PC-9 (cell line): ENCODE measurements around the gene SUSD5. TPM values are rescaled to one million over a fixed set of nuclear protein-coding genes. Genes with fewer than 3 reads are reported as not detected.

Experiments used
- BruUV-seq: library from RNA; stranded (reverse); fragments of 400-500 nt; replicated peaks from 2 replicates; lab custom pipeline; 2021; lab: Mats Ljungman, UMichigan
- CTCF ChIA-PET: fragments of 300-600 bp; sonication (Branson Sonifier 250); formaldehyde crosslinking; loops from one replicate; lab custom pipeline; 2022; ENCODE audit warnings: antibody characterized with exemption; lab: Charles Lee
- POLR2A ChIA-PET: fragments of 300-600 bp; sonication (Branson Sonifier 250); formaldehyde crosslinking; loops from one replicate; lab custom pipeline; 2022; ENCODE audit warnings: antibody characterized with exemption; ENCODE audit not compliant: unreplicated experiment; lab: Charles Lee
- DNase-seq, 2 experiments: peaks; one replicate each; pipeline versions ENCODE4 v3.0.0 to v3.0.0-alpha.2; 2015 to 2022; ENCODE audit warnings: mixed read lengths in 1 of 2
- H2AFZ ChIP-seq: fragments of 200-600 bp; sonication (generic); 2 replicates; pipeline ENCODE4 v1.8.1; 2017; ENCODE audit warnings: antibody characterized with exemption
- H3F3A ChIP-seq: fragments of 200-600 bp; sonication (generic); 2 replicates; pipeline ENCODE4 v1.8.1; 2017; ENCODE audit warnings: antibody characterized with exemption, mild to moderate bottlenecking, low read depth; ENCODE audit not compliant: insufficient read depth
- H3K27ac ChIP-seq: fragments of 200-600 bp; sonication (generic); 2 replicates; pipeline ENCODE4 v1.6.1; 2016; ENCODE audit warnings: mixed run types
- H3K27me3 ChIP-seq: fragments of 200-600 bp; sonication (generic); 2 replicates; pipeline ENCODE4 v1.6.1; 2016; ENCODE audit warnings: low read depth, mixed run types; ENCODE audit not compliant: insufficient read depth
- H3K36me3 ChIP-seq: fragments of 200-600 bp; sonication (generic); 2 replicates; pipeline ENCODE4 v1.6.1; 2016; ENCODE audit warnings: low read depth, mixed run types
- H3K4me1 ChIP-seq: fragments of 200-600 bp; sonication (generic); replicated peaks from 2 replicates; pipeline ENCODE4 v1.6.1; 2016; ENCODE audit warnings: mixed run types; ENCODE audit not compliant: insufficient read depth
- H3K4me2 ChIP-seq: fragments of 200-600 bp; sonication (generic); 2 replicates; pipeline ENCODE4 v1.6.1; 2017; ENCODE audit warnings: mixed run types
- H3K4me3 ChIP-seq: fragments of 200-600 bp; sonication (generic); 2 replicates; pipeline ENCODE4 v1.6.1; 2016; ENCODE audit warnings: mixed run types
- H3K79me2 ChIP-seq: fragments of 200-600 bp; sonication (generic); 2 replicates; pipeline ENCODE4 v1.6.1; 2017; ENCODE audit warnings: low read depth, mixed run types
- H3K9me2 ChIP-seq: fragments of 200-600 bp; sonication (generic); 2 replicates; pipeline ENCODE4 v1.8.1; 2017; ENCODE audit warnings: mild to moderate bottlenecking; ENCODE audit not compliant: insufficient read depth
- H3K9me3 ChIP-seq: fragments of 200-600 bp; sonication (generic); 2 replicates; pipeline ENCODE4 v1.8.1; 2016; ENCODE audit warnings: low read depth; ENCODE audit not compliant: insufficient read depth
- H4K20me1 ChIP-seq: fragments of 200-600 bp; sonication (generic); 2 replicates; pipeline ENCODE4 v1.8.1; 2017; ENCODE audit not compliant: insufficient read depth
- EZH2 ChIP-seq: fragments of 200-600 bp; sonication (generic); IDR thresholded peaks from 2 replicates; pipeline ENCODE4 v1.8.0; 2017; ENCODE audit warnings: antibody characterized with exemption, low read depth
- intact Hi-C: fragments of 100-400 bp; cut with micrococcal nuclease; formaldehyde crosslinking; loops from one replicate; pipeline ENCODE4 v1.10.0; 2022; ENCODE audit not compliant: unreplicated experiment
- total RNA-seq: library from RNA; stranded (reverse); gene quantifications from 2 replicates; pipeline ENCODE4 v1.2.3, GENCODE V29; 2021
- TF ChIP-seq, protein P1 (sequence below): fragments of 200-600 bp; sonication (generic); conservative IDR thresholded peaks from 2 replicates; pipeline ENCODE4 v1.6.1; 2017; ENCODE audit warnings: mixed run types, antibody characterized with exemption, mild to moderate bottlenecking, moderate library complexity

SUSD5 gene
- total RNA-seq, 1 experiment from 2014 or later = 0.35 TPM

DNA sequence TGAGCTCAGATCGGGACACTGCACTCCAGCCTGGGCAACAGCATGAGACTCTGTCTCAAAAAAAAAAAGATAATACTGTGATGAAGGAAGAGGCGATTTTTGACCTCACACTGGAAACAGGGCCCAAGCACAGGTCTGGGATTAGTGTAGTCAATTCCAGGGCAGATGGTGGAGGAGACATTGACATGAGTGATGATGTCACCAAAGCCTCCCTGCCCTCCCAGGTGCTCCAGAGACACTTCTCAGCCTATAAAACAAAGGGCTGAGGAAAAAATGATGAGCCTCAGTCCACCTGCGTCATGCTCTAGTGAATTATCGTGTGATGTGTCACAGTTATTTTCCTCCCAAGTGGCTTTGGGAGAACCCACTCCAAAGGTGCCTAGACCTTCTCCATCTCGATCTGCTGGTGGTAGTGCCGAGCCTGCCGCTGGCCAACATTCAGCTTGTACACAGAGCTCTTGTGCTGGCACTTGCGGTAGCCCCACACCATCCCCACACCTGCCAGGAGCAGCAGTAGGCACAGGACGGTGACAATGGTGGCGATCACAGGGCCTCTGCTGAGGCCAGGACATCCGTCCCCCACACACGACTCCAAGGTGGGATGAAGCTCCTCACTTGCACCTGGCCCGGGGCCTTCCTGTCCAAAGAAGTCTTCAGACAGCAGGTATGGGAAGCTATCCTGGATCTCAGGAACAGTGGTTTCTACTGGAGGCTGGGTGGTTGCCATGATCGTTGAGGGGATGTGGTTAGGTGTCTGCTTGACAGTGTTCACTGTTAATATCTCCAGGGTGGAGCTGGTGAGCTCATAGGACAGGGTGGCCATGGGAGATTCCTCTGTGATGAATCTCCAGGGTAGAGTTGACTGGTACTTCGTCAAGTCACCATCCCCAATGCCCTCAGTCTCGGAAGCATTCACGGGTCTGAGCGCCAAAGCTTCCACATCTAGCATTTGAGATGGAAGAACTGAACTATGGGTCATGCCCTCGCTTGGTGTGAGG lies 65.9 kb downstream of the SUSD5 start:
- no TSS peak for BruUV-seq
- Histone ChIP-seq H3F3A (no peaks in the 10 kb centered on the region), H3K4me2 (no peak overlapping the region), H3K4me3 (no peak overlapping the region), H3K9me3 (no peaks in the 10 kb centered on the region), H3K27me3 (no peaks in the 10 kb centered on the region), H3K79me2 (no peaks in the 10 kb centered on the region), H2AFZ (no peak overlapping the region), H3K36me3 (no peaks in the 10 kb centered on the region), H3K4me1 (no peaks in the 10 kb centered on the region), H4K20me1 (no peaks in the 10 kb centered on the region), H3K9me2 (no peaks in the 10 kb centered on the region), H3K27ac (no peak overlapping the region)
- no peak for TF ChIP-seq EZH2
- TF ChIP-seq, protein P1, sequence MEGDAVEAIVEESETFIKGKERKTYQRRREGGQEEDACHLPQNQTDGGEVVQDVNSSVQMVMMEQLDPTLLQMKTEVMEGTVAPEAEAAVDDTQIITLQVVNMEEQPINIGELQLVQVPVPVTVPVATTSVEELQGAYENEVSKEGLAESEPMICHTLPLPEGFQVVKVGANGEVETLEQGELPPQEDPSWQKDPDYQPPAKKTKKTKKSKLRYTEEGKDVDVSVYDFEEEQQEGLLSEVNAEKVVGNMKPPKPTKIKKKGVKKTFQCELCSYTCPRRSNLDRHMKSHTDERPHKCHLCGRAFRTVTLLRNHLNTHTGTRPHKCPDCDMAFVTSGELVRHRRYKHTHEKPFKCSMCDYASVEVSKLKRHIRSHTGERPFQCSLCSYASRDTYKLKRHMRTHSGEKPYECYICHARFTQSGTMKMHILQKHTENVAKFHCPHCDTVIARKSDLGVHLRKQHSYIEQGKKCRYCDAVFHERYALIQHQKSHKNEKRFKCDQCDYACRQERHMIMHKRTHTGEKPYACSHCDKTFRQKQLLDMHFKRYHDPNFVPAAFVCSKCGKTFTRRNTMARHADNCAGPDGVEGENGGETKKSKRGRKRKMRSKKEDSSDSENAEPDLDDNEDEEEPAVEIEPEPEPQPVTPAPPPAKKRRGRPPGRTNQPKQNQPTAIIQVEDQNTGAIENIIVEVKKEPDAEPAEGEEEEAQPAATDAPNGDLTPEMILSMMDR = no peak
- intact Hi-C loops = no loop called here
- CTCF ChIA-PET = no interaction called here
- DNase-seq = no peak
- POLR2A ChIA-PET = interaction anchor here (0.7 kb wide), 1 partner anchor 526 kb away, joined by 3 read pairs; no protein-coding TSS in a partner anchor

DNA sequence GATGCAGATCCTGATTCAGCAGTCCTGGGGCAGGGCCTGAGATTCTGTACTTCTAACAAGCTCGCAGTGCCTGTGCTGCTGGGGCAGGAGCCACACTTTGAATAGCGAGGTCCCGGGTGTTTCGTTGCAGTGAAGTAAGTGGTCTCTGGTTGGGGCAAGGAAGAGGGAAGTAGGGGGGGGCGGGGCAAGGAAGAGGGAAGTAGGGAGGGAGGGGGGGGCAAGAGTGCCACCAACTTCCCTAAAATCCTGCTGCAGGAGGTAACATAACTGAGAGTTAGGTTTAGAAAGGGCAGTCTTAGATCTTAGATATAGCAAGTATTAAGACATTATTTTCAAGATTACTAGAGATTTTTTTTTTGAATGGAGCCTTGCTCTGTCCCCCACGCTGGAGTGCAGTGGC lies 69.3 kb downstream of the SUSD5 start:
- H3K4me3 ChIP-seq = no peak overlapping the region

DNA sequence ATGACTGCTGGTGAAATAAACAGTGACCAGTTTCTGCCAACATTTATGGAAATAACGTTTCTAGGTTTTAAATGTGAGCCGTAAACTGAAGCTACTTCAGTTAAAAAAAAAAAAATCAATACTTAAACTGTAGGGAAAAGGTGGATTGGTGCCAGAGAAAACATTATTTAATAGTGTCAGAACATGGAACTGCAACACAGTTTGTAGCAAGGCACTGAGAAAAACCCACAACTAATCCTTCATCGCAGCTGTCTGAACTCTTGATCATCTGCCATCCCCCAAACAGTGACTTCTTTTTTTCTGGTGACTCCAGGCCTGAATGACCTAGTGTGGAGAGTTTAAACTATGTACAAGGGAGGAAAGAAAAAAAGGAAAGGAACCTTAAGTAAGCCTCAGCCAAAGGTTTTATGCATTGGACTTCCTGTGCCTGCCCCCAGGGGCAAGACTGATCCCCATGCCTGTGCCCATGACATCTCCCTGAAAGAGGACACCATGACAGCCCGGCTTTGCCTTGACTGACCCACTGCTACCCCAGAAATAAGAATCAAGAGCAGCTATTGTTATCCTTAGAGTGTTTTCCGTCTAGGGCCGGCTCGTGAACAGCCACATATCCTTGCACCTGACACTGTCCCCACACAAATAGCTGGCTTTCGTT lies 71.7 kb downstream of the SUSD5 start:
- Histone ChIP-seq H3K27me3 (no peaks in the 10 kb centered on the region), H3K4me3 (no peak overlapping the region), H3K9me2 (no peaks in the 10 kb centered on the region), H2AFZ (no peak overlapping the region), H3K4me2 (no peak overlapping the region), H3F3A (no peaks in the 10 kb centered on the region), H3K9me3 (no peaks in the 10 kb centered on the region), H3K79me2 (no peaks in the 10 kb centered on the region), H4K20me1 (no peaks in the 10 kb centered on the region), H3K4me1 (no peaks in the 10 kb centered on the region), H3K27ac (no peak overlapping the region), H3K36me3 (no peaks in the 10 kb centered on the region)
- ChIA-PET CTCF (no interaction called here), POLR2A (interaction anchor here (0.5 kb wide), 1 partner anchor 8 kb away, joined by 4 read pairs; no protein-coding TSS in a partner anchor)
- DNase-seq = no peak
- TF ChIP-seq, protein P1 = no peak
- no peak for TF ChIP-seq EZH2
- intact Hi-C loops = no loop called here
- BruUV-seq = no TSS peak

More for the DNA sequence above, 69.3 kb downstream of the SUSD5 start:
- Histone ChIP-seq H3K9me3 (no peaks in the 10 kb centered on the region), H3K9me2 (no peaks in the 10 kb centered on the region), H3F3A (no peaks in the 10 kb centered on the region), H3K4me2 (no peak overlapping the region), H3K27ac (no peak overlapping the region), H3K27me3 (no peaks in the 10 kb centered on the region), H3K79me2 (no peaks in the 10 kb centered on the region), H3K36me3 (no peaks in the 10 kb centered on the region), H2AFZ (no peak overlapping the region), H3K4me1 (no peaks in the 10 kb centered on the region), H4K20me1 (no peaks in the 10 kb centered on the region)
- intact Hi-C loops = no loop called here
- ChIA-PET POLR2A (no interaction called here), CTCF (no interaction called here)
- BruUV-seq = no TSS peak
- DNase-seq = no peak
- TF ChIP-seq, protein P1 = no peak
- TF ChIP-seq EZH2 = no peak
